Measurements from ENCODE around the gene PRDM16. TPM values are rescaled to one million over a fixed set of nuclear protein-coding genes. Genes with fewer than 3 reads are reported as not detected.

PRDM16 gene
- total RNA-seq, 4 donors from 2014 or later = 0.08 to 0.19 (median 0.12) TPM

- 68% methylated on average over 2 to 7 of the region's 9 CpGs for WGBS, 2 donors
- Histone ChIP-seq H3K27me3 (peaks cover 0 to 67% (median 0%) of the 10 kb centered on the region in 4 donors), H3K4me1 (no peaks in the 10 kb centered on the region), H3K4me3 (no peak overlapping the region), H3K27ac (no peak overlapping the region), H3K36me3 (no peaks in the 10 kb centered on the region), H3K9me3 (no peaks in the 10 kb centered on the region)
- TF ChIP-seq CTCF (IDR thresholded peaks at IDR 0.05) (no peak), POLR2A (IDR thresholded peaks at IDR 0.05) (no peak)
- DNase-seq = no peak
- intact Hi-C loops (cut with DNase I) = no loop called here
Measured at GRCh38 chr1:3271866-3272265, 202.9 kb downstream of the PRDM16 start.

GRCh38 chr1:3272321-3273045, 203.5 kb downstream of the PRDM16 start:
- no peaks in the 10 kb centered on the region for H3K36me3 ChIP-seq
- no peak for TF ChIP-seq CTCF (IDR thresholded peaks at IDR 0.05)
- TF ChIP-seq POLR2A (IDR thresholded peaks at IDR 0.05) = no peak

GRCh38 chr1:3273447-3273846, 204.4 kb downstream of the PRDM16 start:
- Histone ChIP-seq H3K27ac (no peak overlapping the region), H3K27me3 (peaks cover 0 to 64% (median 0%) of the 10 kb centered on the region in 4 donors), H3K36me3 (no peaks in the 10 kb centered on the region), H3K4me1 (no peaks in the 10 kb centered on the region), H3K9me3 (no peaks in the 10 kb centered on the region), H3K4me3 (no peak overlapping the region)
- intact Hi-C loops (cut with DNase I) = no loop called here
- DNase-seq = no peak
- TF ChIP-seq CTCF (IDR thresholded peaks at IDR 0.05) = no peak
- TF ChIP-seq POLR2A (IDR thresholded peaks at IDR 0.05) = no peak
- WGBS, 2 donors = 84 to 91% methylated on average over 4 of the region's 4 CpGs

More at GRCh38 chr1:3272321-3273045, 203.5 kb downstream of the PRDM16 start:
- Histone ChIP-seq H3K4me3 (no peak overlapping the region), H3K9me3 (no peaks in the 10 kb centered on the region), H3K4me1 (no peaks in the 10 kb centered on the region), H3K27ac (no peak overlapping the region), H3K27me3 (peaks cover 0 to 70% (median 0%) of the 10 kb centered on the region in 4 donors)
- DNase-seq = no peak
- intact Hi-C loops (cut with DNase I) = no loop called here
- 63 to 68% methylated on average over 3 to 15 of the region's 29 CpGs for WGBS, 2 donors

GRCh38 chr1:3274972-3275371, 206.0 kb downstream of the PRDM16 start:
- TF ChIP-seq POLR2A (IDR thresholded peaks at IDR 0.05) = no peak
- TF ChIP-seq CTCF (IDR thresholded peaks at IDR 0.05) = no peak
- Histone ChIP-seq H3K9me3 (no peaks in the 10 kb centered on the region), H3K36me3 (no peaks in the 10 kb centered on the region), H3K27me3 (peaks cover 0 to 56% (median 0%) of the 10 kb centered on the region in 4 donors), H3K27ac (no peak overlapping the region), H3K4me3 (no peak overlapping the region), H3K4me1 (no peaks in the 10 kb centered on the region)
- DNase-seq = no peak
- WGBS, 2 donors = 60 to 65% methylated on average over 8 to 9 of the region's 12 CpGs
- intact Hi-C loops (cut with DNase I) = no loop called here

- WGBS, 2 donors = 71 to 88% methylated on average over 13 to 15 of the region's 37 CpGs
- Histone ChIP-seq H3K4me3 (no peak overlapping the region), H3K4me1 (no peaks in the 10 kb centered on the region), H3K9me3 (no peaks in the 10 kb centered on the region), H3K27ac (no peak overlapping the region), H3K27me3 (peaks cover 0 to 52% (median 0%) of the 10 kb centered on the region in 4 donors), H3K36me3 (no peaks in the 10 kb centered on the region)
- DNase-seq = no peak
- intact Hi-C loops (cut with DNase I) = no loop called here
- TF ChIP-seq POLR2A (IDR thresholded peaks at IDR 0.05) = no peak
- TF ChIP-seq CTCF (IDR thresholded peaks at IDR 0.05) = no peak
Measured at GRCh38 chr1:3275471-3276340, 206.7 kb downstream of the PRDM16 start.
